ENCODE results near the gene NPEPL1. TPM values are rescaled to one million over a fixed set of nuclear protein-coding genes. Genes with fewer than 3 reads are reported as not detected.

NPEPL1 gene
- polyA plus RNA-seq, 1 donor (not counting 4 experiments of a cell fraction or from before 2014, with no cell fraction given) = 4.4 TPM

- no peak overlapping the region for H3K27ac ChIP-seq (ENCODE audit: control insufficient read depth, insufficient read depth, low read length)
- DNase-seq (ENCODE audit: low read depth, low spot score) (no peak), FAIRE-seq (no peak)
- no peaks in the 10 kb centered on the region for H3K9me1 ChIP-seq (ENCODE audit: control insufficient read depth, extremely low read depth, insufficient read depth, low read length)
- H3K9ac ChIP-seq (ENCODE audit: control insufficient read depth, extremely low read depth, insufficient read depth, low read length) = no peak overlapping the region
- dilution Hi-C loops (cut with MboI; ENCODE audit: extremely low pct_ligation_motif_present, low sequenced_read_pairs) = no loop called here
- no peak overlapping the region for H3K4me2 ChIP-seq (ENCODE audit: control insufficient read depth, extremely low read depth, insufficient read depth, low read depth, low read length)
- H3K79me2 ChIP-seq (ENCODE audit: control insufficient read depth, insufficient read depth, low read length) = no peaks in the 10 kb centered on the region
- no peaks in the 10 kb centered on the region for H3K4me1 ChIP-seq (ENCODE audit: control insufficient read depth, extremely low read depth, insufficient read depth, low read length)
- H3K9me3 ChIP-seq (ENCODE audit: control insufficient read depth, low read depth, low read length) = no peaks in the 10 kb centered on the region
- H3K27me3 ChIP-seq (ENCODE audit: control insufficient read depth, extremely low read depth, insufficient read depth, low read length) = peaks cover 10% of the 10 kb centered on the region
- H3K4me3 ChIP-seq (ENCODE audit: control insufficient read depth in 2 of 3, extremely low read depth in 1 of 3, insufficient read depth in 2 of 3, low read depth in 1 of 3, low read length in 3 of 3) = no peak overlapping the region
- no peaks in the 10 kb centered on the region for H3K36me3 ChIP-seq (ENCODE audit: control insufficient read depth in 2 of 2, extremely low read depth in 1 of 2, insufficient read depth in 2 of 2, low read length in 2 of 2)
- no peak overlapping the region for H2AFZ ChIP-seq (ENCODE audit: control insufficient read depth, low read length)
- TF ChIP-seq EZH2 (IDR thresholded peaks at IDR 0.05; ENCODE audit: low read length) = no peak
- TF ChIP-seq CTCF (optimal IDR thresholded peaks at IDR 0.05 in 1 of 3, IDR thresholded peaks at IDR 0.05 in 1 of 3, conservative IDR thresholded peaks at IDR 0.05 in 1 of 3; ENCODE audit: extremely low read depth in 1 of 3, insufficient read depth in 2 of 3, low read length in 3 of 3) = no peak
- no peaks in the 10 kb centered on the region for H4K20me1 ChIP-seq (ENCODE audit: control insufficient read depth, extremely low read depth, insufficient read depth, low read length)
Measured at GRCh38 chr20:58763076-58763475, 70.5 kb downstream of the NPEPL1 start.

Other genes with a start within 250 kb of the NPEPL1 start
- 0.62 to 3.7 TPM (median 0.67 TPM) in 3 replicates for gene APCDD1L, start 177.4 kb upstream of the NPEPL1 start, polyA plus RNA-seq
- gene STX16, start 41.5 kb upstream of the NPEPL1 start, polyA plus RNA-seq = 47.3 to 69.7 TPM (median 56.7 TPM) in 3 replicates
- 0.25 to 0.37 TPM (median 0.31 TPM) in 3 replicates for gene GNAS-AS1, start 158.1 kb downstream of the NPEPL1 start, polyA plus RNA-seq
- 521 to 1,373 TPM (median 560 TPM) in 3 replicates for gene GNAS, start 159.9 kb downstream of the NPEPL1 start, polyA plus RNA-seq